Astrocyte of the hippocampus (primary cell): Measurements from ENCODE around the gene CTNNA3.
A peak's percentile ranks its signal among the peaks of the same experiment; 100 is the strongest.
"Not testable (repeated sequence)": the region's sequence is repeated elsewhere in the genome, so short reads cannot be mapped to it uniquely, and the experiment has no call there.

ENCODE experiments used
- DNase-seq: peaks from one replicate; pipeline ENCODE4 v3.0.0; 2011; ENCODE audit warnings: low read depth, low spot score

Gene CTNNA3

GRCh38 chr10:66398669-66399068, 1297.3 kb downstream of the CTNNA3 start:
- no peak for DNase-seq

GRCh38 chr10:66394342-66395063, 1301.5 kb downstream of the CTNNA3 start:
- DNase-seq: no peak

- no peak for DNase-seq
Measured at GRCh38 chr10:66390926-66391325, 1305.1 kb downstream of the CTNNA3 start.

GRCh38 chr10:66381045-66381444, 1315.0 kb downstream of the CTNNA3 start:
- DNase-seq: no peak

GRCh38 chr10:66378117-66378876, 1317.7 kb downstream of the CTNNA3 start:
- DNase-seq: no peak

- DNase-seq: no peak
Measured at GRCh38 chr10:66368146-66368545, 1327.8 kb downstream of the CTNNA3 start.

GRCh38 chr10:66366163-66366562, 1329.8 kb downstream of the CTNNA3 start:
- no peak for DNase-seq

GRCh38 chr10:66365686-66366085, 1330.3 kb downstream of the CTNNA3 start:
- peak; percentile 54 for DNase-seq

- DNase-seq: no peak
Measured at GRCh38 chr10:66362522-66362921, 1333.5 kb downstream of the CTNNA3 start.

GRCh38 chr10:66353822-66354221, 1342.2 kb downstream of the CTNNA3 start:
- DNase-seq: not testable (repeated sequence)

GRCh38 chr10:66353422-66353821, 1342.6 kb downstream of the CTNNA3 start:
- no peak for DNase-seq

GRCh38 chr10:66350622-66351399, 1345.2 kb downstream of the CTNNA3 start:
- DNase-seq: no peak

- DNase-seq: peak; percentile 39
Measured at GRCh38 chr10:66349726-66350125, 1346.3 kb downstream of the CTNNA3 start.

GRCh38 chr10:66349076-66349475, 1346.9 kb downstream of the CTNNA3 start:
- no peak for DNase-seq

GRCh38 chr10:66337211-66337610, 1358.8 kb downstream of the CTNNA3 start:
- no peak for DNase-seq

GRCh38 chr10:66336791-66337190, 1359.2 kb downstream of the CTNNA3 start:
- no peak for DNase-seq

- DNase-seq: not testable (repeated sequence)
Measured at GRCh38 chr10:66335753-66336152, 1360.2 kb downstream of the CTNNA3 start.

GRCh38 chr10:66329147-66329546, 1366.8 kb downstream of the CTNNA3 start:
- no peak for DNase-seq

- DNase-seq: no peak
Measured at GRCh38 chr10:66326876-66327275, 1369.1 kb downstream of the CTNNA3 start.

- DNase-seq: no peak
Measured at GRCh38 chr10:66322777-66323176, 1373.2 kb downstream of the CTNNA3 start.

- DNase-seq: peak; percentile 41
Measured at GRCh38 chr10:66321723-66322665, 1374.0 kb downstream of the CTNNA3 start.
